ENCODE measurements around the gene VTCN1.

DNA sequence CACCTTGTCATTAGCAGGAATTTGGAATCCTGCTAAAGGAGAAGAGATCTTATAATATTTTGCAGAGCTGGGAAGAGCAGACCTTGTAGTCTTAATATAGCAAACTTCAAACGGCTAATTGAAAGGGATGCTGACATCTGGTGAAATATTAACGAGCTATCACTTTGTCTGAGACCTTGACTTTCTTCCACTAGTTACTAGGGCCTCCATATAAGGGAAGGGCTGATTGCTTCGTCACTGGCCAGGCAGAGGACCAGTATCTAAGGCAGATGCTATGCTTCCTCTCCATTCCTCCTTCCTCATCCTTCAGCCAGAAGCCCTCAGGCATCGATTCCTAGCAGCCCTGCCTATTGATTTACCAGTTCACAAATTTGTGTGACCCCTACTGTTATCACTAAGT, 6.0 kb upstream of the VTCN1 start:
- TF ChIP-seq, protein P1, sequence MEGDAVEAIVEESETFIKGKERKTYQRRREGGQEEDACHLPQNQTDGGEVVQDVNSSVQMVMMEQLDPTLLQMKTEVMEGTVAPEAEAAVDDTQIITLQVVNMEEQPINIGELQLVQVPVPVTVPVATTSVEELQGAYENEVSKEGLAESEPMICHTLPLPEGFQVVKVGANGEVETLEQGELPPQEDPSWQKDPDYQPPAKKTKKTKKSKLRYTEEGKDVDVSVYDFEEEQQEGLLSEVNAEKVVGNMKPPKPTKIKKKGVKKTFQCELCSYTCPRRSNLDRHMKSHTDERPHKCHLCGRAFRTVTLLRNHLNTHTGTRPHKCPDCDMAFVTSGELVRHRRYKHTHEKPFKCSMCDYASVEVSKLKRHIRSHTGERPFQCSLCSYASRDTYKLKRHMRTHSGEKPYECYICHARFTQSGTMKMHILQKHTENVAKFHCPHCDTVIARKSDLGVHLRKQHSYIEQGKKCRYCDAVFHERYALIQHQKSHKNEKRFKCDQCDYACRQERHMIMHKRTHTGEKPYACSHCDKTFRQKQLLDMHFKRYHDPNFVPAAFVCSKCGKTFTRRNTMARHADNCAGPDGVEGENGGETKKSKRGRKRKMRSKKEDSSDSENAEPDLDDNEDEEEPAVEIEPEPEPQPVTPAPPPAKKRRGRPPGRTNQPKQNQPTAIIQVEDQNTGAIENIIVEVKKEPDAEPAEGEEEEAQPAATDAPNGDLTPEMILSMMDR (IDR thresholded peaks at IDR 0.05), result no peak
- TF ChIP-seq POLR2A (IDR thresholded peaks at IDR 0.05) (no peak), EP300 (IDR thresholded peaks at IDR 0.05) (no peak)

All from ovary (tissue), 3 donors.